ENCODE results near the gene BRSK1.

- TF ChIP-seq EZH2 (IDR thresholded peaks at IDR 0.05) (no peak), FOXP2 (optimal IDR thresholded peaks at IDR 0.05; ENCODE audit: control extremely low read depth, extremely low read length, insufficient read depth) (no peak), POLR2AphosphoS5 (IDR thresholded peaks at IDR 0.05; ENCODE audit: borderline replicate concordance, low read depth, low read length) (no peak)
Observed at GRCh38 chr19:55299991-55300390, 16.2 kb downstream of the BRSK1 start.

Measured in SK-N-MC (cell line).